Fibroblast of lung (primary cell): Measurements from ENCODE around the gene GNGT2. TPM values are rescaled to one million over a fixed set of nuclear protein-coding genes. Genes with fewer than 3 reads are reported as not detected.

Experiments used
- DNase-seq, 2 donors: peaks; one replicate each; pipeline versions ENCODE4 v3.0.0 to v3.0.0-alpha.2; 2010; ENCODE audit warnings: low read depth in 2 of 2
- H2AFZ ChIP-seq: 2 replicates; pipeline ENCODE4 v1.5.1; 2012; ENCODE audit warnings: low read length, control low read depth, inconsistent platforms
- H3K27ac ChIP-seq: 2 replicates; pipeline ENCODE4 v1.5.1; 2011; ENCODE audit warnings: low read length, control low read depth; ENCODE audit not compliant: insufficient read depth
- H3K27me3 ChIP-seq: 2 replicates; pipeline ENCODE4 v1.5.1; 2011; ENCODE audit warnings: mild to moderate bottlenecking, low read length; ENCODE audit not compliant: control insufficient read depth, insufficient read depth
- H3K36me3 ChIP-seq: 2 replicates; pipeline ENCODE4 v1.5.1; 2011; ENCODE audit warnings: low read length; ENCODE audit not compliant: control insufficient read depth, insufficient read depth
- H3K4me1 ChIP-seq: 2 replicates; pipeline ENCODE4 v1.5.1; 2011; ENCODE audit warnings: low read length; ENCODE audit not compliant: control insufficient read depth, insufficient read depth; ENCODE audit errors: extremely low read depth
- H3K4me2 ChIP-seq: 2 replicates; pipeline ENCODE4 v1.5.1; 2011; ENCODE audit warnings: low read length, control low read depth; ENCODE audit not compliant: insufficient read depth; ENCODE audit errors: extremely low read depth
- H3K4me3 ChIP-seq, 4 experiments: fragments of 200-600 bp in 1 of 4; sonication (generic) in 1 of 4; replicated peaks in 1 of 4; 2 replicates each; pipeline ENCODE4 v1.5.1; 2011 to 2016; ENCODE audit warnings: low read length in 4 of 4, low read depth in 3 of 4, mild to moderate bottlenecking in 3 of 4, control low read depth in 2 of 4, inconsistent platforms in 1 of 4, mixed read lengths in 1 of 4; ENCODE audit not compliant: insufficient read depth in 1 of 4; ENCODE audit errors: control extremely low read depth in 1 of 4
- H3K79me2 ChIP-seq: 2 replicates; pipeline ENCODE4 v1.5.1; 2012; ENCODE audit warnings: mild to moderate bottlenecking, low read length, inconsistent platforms; ENCODE audit not compliant: control insufficient read depth, insufficient read depth
- H3K9ac ChIP-seq: 2 replicates; pipeline ENCODE4 v1.5.1; 2011; ENCODE audit warnings: mild to moderate bottlenecking, low read length, control low read depth; ENCODE audit not compliant: insufficient read depth
- H3K9me3 ChIP-seq: 2 replicates; pipeline ENCODE4 v1.5.1; 2012; ENCODE audit warnings: low read depth, low read length; ENCODE audit not compliant: control insufficient read depth, insufficient read depth
- H4K20me1 ChIP-seq: 2 replicates; pipeline ENCODE4 v1.5.1; 2011; ENCODE audit warnings: low read length; ENCODE audit not compliant: control insufficient read depth, insufficient read depth; ENCODE audit errors: extremely low read depth
- CTCF ChIP-seq, 2 donors: IDR thresholded peaks in 1 of 2; conservative IDR thresholded peaks in 1 of 2; 1 replicate in 1 of 2; 2 replicates in 1 of 2; pipeline ENCODE4 v1.5.1; 2011 to 2012; ENCODE audit warnings: low read length in 2 of 2, control low read depth in 1 of 2, inconsistent platforms in 1 of 2, low read depth in 1 of 2, mild to moderate bottlenecking in 1 of 2
- EZH2 ChIP-seq: IDR thresholded peaks from 2 replicates; pipeline ENCODE4 v1.5.1; 2012; ENCODE audit warnings: low read length, control low read depth, mild to moderate bottlenecking; ENCODE audit errors: missing control alignments
- polyA plus RNA-seq, 2 donors: library from polyadenylated mRNA; depleted of rRNA in 1 of 2; stranded (reverse) in 1 of 2; unstranded in 1 of 2; fragments of >200 nt; gene quantifications; 2 replicates each; pipeline ENCODE4 v1.2.1, GENCODE V29; 2011 to 2012; ENCODE audit warnings: missing spikeins in 1 of 2
- total RNA-seq: library from RNA; depleted of rRNA; stranded (reverse); fragments of >200 nt; gene quantifications from 2 replicates; pipeline ENCODE4 v1.2.1, GENCODE V29; 2014

The GNGT2 gene
- total and polyA plus RNA-seq, 2 donors (not counting 1 experiment from before 2014, with no cell fraction given) = 3.7 TPM; not detected in 1

DNA sequence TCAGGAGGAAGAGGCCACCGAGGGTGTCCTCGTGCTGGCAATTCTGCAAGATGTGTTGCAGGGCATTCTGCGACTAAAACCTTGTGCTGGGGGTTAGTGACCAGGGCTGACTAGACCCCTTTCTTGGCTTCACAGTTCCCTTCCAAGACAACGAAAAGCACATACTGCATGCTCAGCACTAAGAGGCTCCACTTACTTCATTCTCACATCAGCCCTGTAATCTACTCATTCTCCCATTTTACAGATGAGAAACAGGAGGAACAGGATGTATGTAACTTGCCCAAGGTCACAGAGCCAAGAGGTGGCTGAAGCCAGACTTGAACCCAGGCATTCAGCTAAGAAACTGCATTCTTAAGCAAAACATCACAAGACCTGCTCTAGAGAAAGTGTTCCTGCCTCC lies 25.5 kb upstream of the GNGT2 start:
- H4K20me1 ChIP-seq = no peaks in the 10 kb centered on the region
- no peaks in the 10 kb centered on the region for H3K36me3 ChIP-seq
- H2AFZ ChIP-seq = no peak overlapping the region
- H3K4me3 ChIP-seq = no peak overlapping the region
- H3K9me3 ChIP-seq = no peaks in the 10 kb centered on the region
- H3K4me2 ChIP-seq = no peak overlapping the region
- no peak for TF ChIP-seq EZH2
- TF ChIP-seq CTCF (conservative IDR thresholded peaks at IDR 0.05 in 1 of 2, IDR thresholded peaks at IDR 0.05 in 1 of 2; ENCODE audit: low read depth in 1 of 2, low read length in 2 of 2) = no peak
- no peak for DNase-seq
- H3K9ac ChIP-seq = no peak overlapping the region
- no peak overlapping the region for H3K27ac ChIP-seq
- H3K79me2 ChIP-seq = no peaks in the 10 kb centered on the region
- H3K4me1 ChIP-seq = no peaks in the 10 kb centered on the region
- H3K27me3 ChIP-seq = no peaks in the 10 kb centered on the region

DNA sequence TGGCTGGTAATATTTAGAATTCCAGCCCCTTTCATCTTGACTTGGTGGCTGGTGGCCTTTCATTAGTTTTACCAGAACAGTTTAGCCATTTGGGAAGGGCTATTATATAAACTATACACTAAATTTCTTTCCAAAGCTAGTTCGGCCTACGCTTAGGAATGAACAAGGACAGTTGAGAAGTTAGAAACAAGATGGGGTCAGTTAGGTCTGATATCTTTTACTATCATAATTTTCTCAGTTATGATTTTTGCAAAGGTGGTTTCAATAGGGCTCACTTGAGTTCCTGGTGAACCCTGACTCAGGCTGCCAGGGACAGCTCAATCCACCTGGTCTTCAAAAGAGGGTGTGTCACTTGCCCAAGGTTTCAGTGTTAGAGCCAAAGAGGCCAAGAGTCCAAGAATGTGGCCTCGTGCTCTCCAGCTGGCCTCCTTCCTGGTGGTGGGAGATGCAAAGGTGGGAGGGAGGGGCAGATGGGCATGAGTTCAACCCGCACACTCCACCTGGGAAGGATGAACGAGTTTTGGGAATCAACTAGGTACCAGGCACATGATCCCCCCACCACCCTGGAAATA lies 24.2 kb upstream of the GNGT2 start:
- DNase-seq = no peak
- H4K20me1 ChIP-seq = no peaks in the 10 kb centered on the region
- no peak overlapping the region for H2AFZ ChIP-seq
- no peaks in the 10 kb centered on the region for H3K79me2 ChIP-seq
- no peak overlapping the region for H3K4me3 ChIP-seq
- TF ChIP-seq CTCF (conservative IDR thresholded peaks at IDR 0.05 in 1 of 2, IDR thresholded peaks at IDR 0.05 in 1 of 2; ENCODE audit: low read depth in 1 of 2, low read length in 2 of 2) = no peak
- no peak for TF ChIP-seq EZH2
- H3K4me2 ChIP-seq = no peak overlapping the region
- no peaks in the 10 kb centered on the region for H3K9me3 ChIP-seq
- no peaks in the 10 kb centered on the region for H3K4me1 ChIP-seq
- no peaks in the 10 kb centered on the region for H3K36me3 ChIP-seq
- H3K9ac ChIP-seq = no peak overlapping the region
- H3K27ac ChIP-seq = no peak overlapping the region
- H3K27me3 ChIP-seq = peaks cover 2% of the 10 kb centered on the region

GRCh38 chr17:49231563-49231894 lies 21.2 kb upstream of the GNGT2 start:
- Histone ChIP-seq H3K27ac (no peak overlapping the region), H4K20me1 (no peaks in the 10 kb centered on the region), H2AFZ (no peak overlapping the region), H3K4me1 (no peaks in the 10 kb centered on the region), H3K9me3 (no peaks in the 10 kb centered on the region), H3K4me2 (no peak overlapping the region), H3K27me3 (peaks cover 15% of the 10 kb centered on the region), H3K9ac (no peak overlapping the region), H3K4me3 (no peak overlapping the region), H3K79me2 (no peaks in the 10 kb centered on the region), H3K36me3 (no peaks in the 10 kb centered on the region)
- no peak for TF ChIP-seq CTCF (conservative IDR thresholded peaks at IDR 0.05 in 1 of 2, IDR thresholded peaks at IDR 0.05 in 1 of 2; ENCODE audit: low read depth in 1 of 2, low read length in 2 of 2)
- DNase-seq = no peak
